Panc1 (cell line): Measurements from ENCODE around the gene GGCX. TPM values are rescaled to one million over a fixed set of nuclear protein-coding genes. Genes with fewer than 3 reads are reported as not detected.
A peak's percentile ranks its signal among the peaks of the same experiment; 100 is the strongest.

Source experiments
- ATAC-seq: fragments of 200-7000 bp; cut with Tn5 transposase; 2 replicates; pipeline ENCODE4 v1.9.1; 2020; ENCODE audit warnings: mild to moderate bottlenecking, moderate library complexity
- Bru-seq: library from RNA; stranded (reverse); fragments of 400-500 nt; gene quantifications from one replicate; lab custom pipeline; 2021; lab: Mats Ljungman, UMichigan
- BruChase-seq, 2 experiments: library from RNA; stranded (reverse); fragments of 400-500 nt; gene quantifications; one replicate each; lab custom pipeline; 2021; lab: Mats Ljungman, UMichigan
- BruUV-seq: library from RNA; stranded (reverse); fragments of 400-500 nt; replicated peaks from 2 replicates; lab custom pipeline; 2021; lab: Mats Ljungman, UMichigan
- CTCF ChIA-PET: fragments of 300-600 bp; sonication (Branson Sonifier 250); formaldehyde crosslinking; loops from one replicate; lab custom pipeline; 2022; ENCODE audit warnings: antibody characterized with exemption; lab: Charles Lee
- POLR2A ChIA-PET: fragments of 300-600 bp; sonication (Branson Sonifier 250); formaldehyde crosslinking; loops from one replicate; lab custom pipeline; 2022; ENCODE audit warnings: antibody characterized with exemption; lab: Charles Lee
- DNase-seq: peaks from one replicate; pipeline ENCODE4 v3.0.0-alpha.2; 2010; ENCODE audit warnings: low read depth, low spot score
- H3K27ac ChIP-seq: 2 replicates; pipeline ENCODE4 v1.5.1; 2011; ENCODE audit warnings: mild to moderate bottlenecking, low read length, inconsistent platforms
- H3K27me3 ChIP-seq: fragments of 200-500 bp; sonication (Bioruptor generic); 2 replicates; pipeline ENCODE4 v1.6.0; 2014; ENCODE audit warnings: low read length, inconsistent platforms; ENCODE audit not compliant: control insufficient read depth, insufficient read depth
- H3K36me3 ChIP-seq: fragments of 200-500 bp; sonication (Bioruptor generic); 2 replicates; pipeline ENCODE4 v1.5.1; 2014; ENCODE audit warnings: inconsistent platforms, mild to moderate bottlenecking, low read length, moderate library complexity; ENCODE audit not compliant: control insufficient read depth, insufficient read depth
- H3K4me1 ChIP-seq: 2 replicates; pipeline ENCODE4 v1.5.1; 2011; ENCODE audit warnings: inconsistent platforms, mild to moderate bottlenecking, low read length, moderate library complexity; ENCODE audit not compliant: control insufficient read depth, insufficient read depth
- H3K4me3 ChIP-seq, 2 experiments: 2 replicates each; pipeline ENCODE4 v1.5.1; 2011 to 2012; ENCODE audit warnings: low read depth in 2 of 2, low read length in 2 of 2, mild to moderate bottlenecking in 2 of 2, inconsistent platforms in 1 of 2, moderate library complexity in 1 of 2
- H3K9me3 ChIP-seq: fragments of 200-500 bp; sonication (Bioruptor generic); 2 replicates; pipeline ENCODE4 v1.5.1; 2014; ENCODE audit warnings: low read depth, mild to moderate bottlenecking, inconsistent platforms, low read length, moderate library complexity; ENCODE audit not compliant: control insufficient read depth, insufficient read depth
- POLR2AphosphoS5 ChIP-seq: IDR thresholded peaks from 2 replicates; pipeline ENCODE4 v1.6.1; 2012; ENCODE audit warnings: mild to moderate bottlenecking, low read depth, low read length, moderate library complexity
- SIN3A ChIP-seq: IDR thresholded peaks from 2 replicates; pipeline ENCODE4 v1.6.1; 2012; ENCODE audit warnings: low read depth, mild to moderate bottlenecking, low read length, moderate library complexity, borderline replicate concordance; ENCODE audit not compliant: insufficient read depth
- TCF7L2 ChIP-seq: IDR thresholded peaks from 2 replicates; pipeline ENCODE4 v1.6.1; 2011; ENCODE audit warnings: mild to moderate bottlenecking, low read depth, low read length, inconsistent platforms
- in situ Hi-C: cut with HindIII; loops from 2 replicates; pipeline ENCODE4 v1.10.0; 2016; ENCODE audit warnings: low sequenced_read_pairs, low pct_unique_long_range_greater_than_20kb
- intact Hi-C: fragments of 100-400 bp; cut with micrococcal nuclease; formaldehyde crosslinking; loops from one replicate; pipeline ENCODE4 v1.10.0; 2022; ENCODE audit not compliant: unreplicated experiment
- long read RNA-seq: library from polyadenylated mRNA; unstranded; transcript quantifications from one replicate; pipeline ENCODE4 v2.0.0, GENCODE V29; 2021; ENCODE audit not compliant: unreplicated experiment
- polyA plus RNA-seq: library from polyadenylated mRNA; unstranded; fragments of >200 nt; gene quantifications from one replicate; pipeline ENCODE4 v1.2.1, GENCODE V29; 2012; ENCODE audit warnings: missing spikeins; ENCODE audit not compliant: insufficient read length
- total RNA-seq: library from RNA; stranded (reverse); gene quantifications from one replicate; pipeline ENCODE4 v1.2.1, GENCODE V29; 2021; ENCODE audit not compliant: unreplicated experiment
- TF ChIP-seq, protein P1 (sequence below): fragments of 450-650 bp; IDR thresholded peaks from 2 replicates; pipeline ENCODE4 v1.5.1; 2017; ENCODE audit warnings: mild to moderate bottlenecking
- TF ChIP-seq, protein P2 (sequence below), 2 experiments: IDR thresholded peaks; 2 replicates each; pipeline ENCODE4 v1.6.1; 2011 to 2012; ENCODE audit warnings: low read depth in 2 of 2, control low read depth in 1 of 2, low read length in 1 of 2, mild to moderate bottlenecking in 1 of 2, moderate library complexity in 1 of 2; ENCODE audit not compliant: insufficient read depth in 1 of 2

Gene GGCX
- 64.1 TPM for total RNA-seq
- polyA plus RNA-seq: 44.9 TPM
- percentile 76 among the genes with signal in this experiment for Bru-seq, nascent RNA
- BruChase-seq, experiment 1, labeled RNA remaining after a 2-hour chase: percentile 79 among the genes with signal in this experiment
- BruChase-seq, experiment 2, labeled RNA remaining after a 6-hour chase: percentile 81 among the genes with signal in this experiment
- long read RNA-seq, full-length matches to known transcripts: 54 of 136 reads
- long read RNA-seq, partial matches to known transcripts: 58 of 136 reads
- long read RNA-seq, other reads (novel, unspliced or antisense): 24 of 136 reads

DNA sequence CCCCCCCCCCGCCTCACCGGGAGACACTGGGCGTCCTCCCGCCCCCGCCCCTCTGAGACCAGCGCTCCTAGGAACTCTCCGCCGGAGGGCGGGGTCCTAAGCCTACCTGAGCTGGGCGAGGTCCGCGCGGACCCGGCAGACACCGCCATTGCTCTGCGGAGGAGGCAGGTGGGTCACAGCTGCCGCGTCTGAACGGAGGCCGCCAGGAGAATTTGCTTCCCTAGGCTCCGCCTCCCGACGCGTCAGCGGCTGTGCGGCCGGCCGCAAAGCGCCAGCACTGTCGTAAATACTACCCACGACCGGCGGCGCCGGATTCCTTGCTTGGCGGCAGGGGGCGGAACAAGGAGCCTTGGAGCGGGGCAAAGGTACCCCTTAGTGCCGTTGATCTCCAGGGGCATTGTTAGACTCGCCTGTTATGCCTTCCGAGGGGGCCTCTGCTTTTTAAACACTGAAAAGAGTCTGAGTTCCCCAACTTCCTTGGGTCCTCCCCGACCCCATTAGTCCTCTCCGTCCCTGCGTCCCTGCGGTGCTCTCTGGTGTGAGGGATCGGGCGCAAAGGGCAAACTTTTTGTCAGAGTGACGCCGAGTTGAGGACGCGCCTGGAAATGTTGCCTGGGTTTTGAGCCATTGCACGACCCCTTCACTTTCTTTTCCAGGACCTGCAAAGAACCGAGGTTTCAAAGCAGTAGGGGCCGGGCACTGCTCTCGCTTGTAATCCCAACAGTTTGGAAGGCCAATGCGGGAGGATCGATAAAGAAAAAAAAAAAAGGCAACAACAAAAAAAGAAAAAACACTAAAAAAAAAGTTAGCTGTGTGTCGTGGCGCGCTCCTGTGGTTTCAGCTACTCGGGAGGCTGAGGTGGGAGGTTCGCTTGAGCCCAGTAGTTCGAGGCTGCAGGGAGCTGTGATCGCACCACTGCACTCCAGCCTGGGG is at the start of gene GGCX:
GGCX (minus strand) TSS at position 214 of the 933 bp plus-strand sequence; CDS start at position 149, 65 bp downstream.
- TSS peak; percentile 98 for BruUV-seq
- no peak for DNase-seq
- CTCF ChIA-PET: interaction anchor here (0.6 to 0.7 kb wide), 3 partner anchors 40 to 156 kb away, joined by 5 to 9 read pairs (median 6); no protein-coding TSS in a partner anchor

More for the DNA sequence above, at the start of gene GGCX:
- Histone ChIP-seq H3K4me3 (peak within 1 kb of the TSS; percentile 71 to 95), H3K27ac (peak within 1 kb of the TSS; percentile 95), H3K4me1 (peaks cover 6% of the 10 kb centered on the region; the same call in 1 of the 2 replicates), H3K9me3 (no peaks in the 10 kb centered on the region), H3K36me3 (peaks cover 3% of the 10 kb centered on the region; the same call in 1 of the 2 replicates), H3K27me3 (no peaks in the 10 kb centered on the region)
- in situ Hi-C loops: no loop called here
- TF ChIP-seq, protein P1, sequence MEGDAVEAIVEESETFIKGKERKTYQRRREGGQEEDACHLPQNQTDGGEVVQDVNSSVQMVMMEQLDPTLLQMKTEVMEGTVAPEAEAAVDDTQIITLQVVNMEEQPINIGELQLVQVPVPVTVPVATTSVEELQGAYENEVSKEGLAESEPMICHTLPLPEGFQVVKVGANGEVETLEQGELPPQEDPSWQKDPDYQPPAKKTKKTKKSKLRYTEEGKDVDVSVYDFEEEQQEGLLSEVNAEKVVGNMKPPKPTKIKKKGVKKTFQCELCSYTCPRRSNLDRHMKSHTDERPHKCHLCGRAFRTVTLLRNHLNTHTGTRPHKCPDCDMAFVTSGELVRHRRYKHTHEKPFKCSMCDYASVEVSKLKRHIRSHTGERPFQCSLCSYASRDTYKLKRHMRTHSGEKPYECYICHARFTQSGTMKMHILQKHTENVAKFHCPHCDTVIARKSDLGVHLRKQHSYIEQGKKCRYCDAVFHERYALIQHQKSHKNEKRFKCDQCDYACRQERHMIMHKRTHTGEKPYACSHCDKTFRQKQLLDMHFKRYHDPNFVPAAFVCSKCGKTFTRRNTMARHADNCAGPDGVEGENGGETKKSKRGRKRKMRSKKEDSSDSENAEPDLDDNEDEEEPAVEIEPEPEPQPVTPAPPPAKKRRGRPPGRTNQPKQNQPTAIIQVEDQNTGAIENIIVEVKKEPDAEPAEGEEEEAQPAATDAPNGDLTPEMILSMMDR: no peak
- peak; percentile 96 for TF ChIP-seq POLR2AphosphoS5
- no peak for TF ChIP-seq TCF7L2
- 0 out of 2 replicates have a peak, but pooled peaks have one; percentile 44 for TF ChIP-seq SIN3A
- TF ChIP-seq, protein P2, sequence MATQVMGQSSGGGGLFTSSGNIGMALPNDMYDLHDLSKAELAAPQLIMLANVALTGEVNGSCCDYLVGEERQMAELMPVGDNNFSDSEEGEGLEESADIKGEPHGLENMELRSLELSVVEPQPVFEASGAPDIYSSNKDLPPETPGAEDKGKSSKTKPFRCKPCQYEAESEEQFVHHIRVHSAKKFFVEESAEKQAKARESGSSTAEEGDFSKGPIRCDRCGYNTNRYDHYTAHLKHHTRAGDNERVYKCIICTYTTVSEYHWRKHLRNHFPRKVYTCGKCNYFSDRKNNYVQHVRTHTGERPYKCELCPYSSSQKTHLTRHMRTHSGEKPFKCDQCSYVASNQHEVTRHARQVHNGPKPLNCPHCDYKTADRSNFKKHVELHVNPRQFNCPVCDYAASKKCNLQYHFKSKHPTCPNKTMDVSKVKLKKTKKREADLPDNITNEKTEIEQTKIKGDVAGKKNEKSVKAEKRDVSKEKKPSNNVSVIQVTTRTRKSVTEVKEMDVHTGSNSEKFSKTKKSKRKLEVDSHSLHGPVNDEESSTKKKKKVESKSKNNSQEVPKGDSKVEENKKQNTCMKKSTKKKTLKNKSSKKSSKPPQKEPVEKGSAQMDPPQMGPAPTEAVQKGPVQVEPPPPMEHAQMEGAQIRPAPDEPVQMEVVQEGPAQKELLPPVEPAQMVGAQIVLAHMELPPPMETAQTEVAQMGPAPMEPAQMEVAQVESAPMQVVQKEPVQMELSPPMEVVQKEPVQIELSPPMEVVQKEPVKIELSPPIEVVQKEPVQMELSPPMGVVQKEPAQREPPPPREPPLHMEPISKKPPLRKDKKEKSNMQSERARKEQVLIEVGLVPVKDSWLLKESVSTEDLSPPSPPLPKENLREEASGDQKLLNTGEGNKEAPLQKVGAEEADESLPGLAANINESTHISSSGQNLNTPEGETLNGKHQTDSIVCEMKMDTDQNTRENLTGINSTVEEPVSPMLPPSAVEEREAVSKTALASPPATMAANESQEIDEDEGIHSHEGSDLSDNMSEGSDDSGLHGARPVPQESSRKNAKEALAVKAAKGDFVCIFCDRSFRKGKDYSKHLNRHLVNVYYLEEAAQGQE (IDR thresholded peaks at IDR 0.05; ENCODE audit: insufficient read depth in 1 of 2, low read depth in 2 of 2, low read length in 1 of 2): 0 out of 4 replicates have a peak, but pooled peaks have one; percentile 21 to 23
- POLR2A ChIA-PET: interaction anchor here (0.6 to 0.7 kb wide), 5 partner anchors 35 to 502 kb away, joined by 3 to 13 read pairs (median 5); partner anchors contain the start of gene RETSAT
- intact Hi-C loops: loop anchor here (2.0 kb wide), 1 partner anchor 47 kb away; no protein-coding TSS in a partner anchor
- peak; percentile 97 for ATAC-seq
